Inflammatory macrophage (primary cell): ENCODE data around the gene ITPR3.

Experiments used
- DNase-seq, 2 donors: peaks; one replicate each; pipeline ENCODE4 v3.0.0-alpha.2; 2020 to 2022

The ITPR3 gene

DNA sequence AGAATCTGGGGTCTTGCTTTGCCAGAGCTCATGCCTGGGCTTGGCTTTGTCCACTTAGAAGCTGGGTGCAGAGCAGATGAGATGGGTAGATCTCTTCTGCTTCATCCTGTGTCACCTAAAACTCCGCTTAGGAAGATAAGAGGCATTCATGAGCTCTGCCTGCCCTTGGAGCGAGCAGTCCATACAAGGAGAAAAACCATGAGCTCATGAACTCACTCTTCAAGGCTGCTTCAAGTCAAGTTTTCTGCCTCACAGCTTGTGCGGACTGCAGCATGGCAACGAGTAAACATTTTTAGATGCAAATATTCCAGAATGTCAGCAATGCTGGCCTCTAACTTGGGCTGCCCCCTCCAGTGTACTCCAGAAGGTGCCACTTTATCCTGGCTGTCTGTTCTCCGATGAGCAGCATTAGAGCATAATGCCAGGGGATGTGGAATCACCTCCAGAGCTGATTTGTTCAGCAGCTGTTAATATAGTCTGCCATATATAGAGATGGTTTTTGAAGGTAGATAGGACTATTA, 101.0 kb downstream of the ITPR3 start:
- no peak for DNase-seq

DNA sequence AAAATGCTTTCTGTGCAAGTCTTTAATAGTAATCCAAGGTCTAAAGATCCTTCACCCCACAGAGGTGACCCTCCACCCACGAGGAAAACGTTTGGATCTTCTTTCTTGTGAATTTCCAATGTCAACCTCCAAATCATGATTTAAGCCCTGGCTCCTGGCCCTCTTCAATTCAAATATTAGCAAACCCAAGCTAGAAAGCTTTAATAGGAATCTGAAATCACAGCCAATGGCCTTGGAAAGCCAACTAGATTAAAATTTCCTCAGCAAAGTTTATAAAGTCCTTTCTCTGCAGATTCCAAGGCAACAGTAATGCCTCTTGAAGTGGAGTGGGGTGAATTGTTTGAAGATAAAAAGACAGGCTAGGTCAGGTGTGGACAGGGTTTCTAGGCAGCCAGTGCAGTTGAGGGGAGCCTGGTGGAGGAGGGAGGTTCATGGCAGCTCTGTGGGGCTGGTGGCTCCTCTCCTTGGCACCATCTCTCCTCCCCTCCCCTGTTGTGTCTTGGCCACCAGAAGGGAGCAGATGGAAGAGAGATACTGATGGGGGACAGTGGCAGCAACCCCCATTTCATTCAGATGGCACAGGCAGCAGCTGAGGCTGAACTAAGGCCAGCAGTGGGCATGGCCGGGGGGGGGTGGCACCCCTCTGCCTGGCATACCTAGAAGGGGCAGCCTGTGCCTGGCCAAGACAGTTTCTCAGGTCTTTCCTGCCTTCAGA, 102.4 kb downstream of the ITPR3 start:
- no peak for DNase-seq

DNA sequence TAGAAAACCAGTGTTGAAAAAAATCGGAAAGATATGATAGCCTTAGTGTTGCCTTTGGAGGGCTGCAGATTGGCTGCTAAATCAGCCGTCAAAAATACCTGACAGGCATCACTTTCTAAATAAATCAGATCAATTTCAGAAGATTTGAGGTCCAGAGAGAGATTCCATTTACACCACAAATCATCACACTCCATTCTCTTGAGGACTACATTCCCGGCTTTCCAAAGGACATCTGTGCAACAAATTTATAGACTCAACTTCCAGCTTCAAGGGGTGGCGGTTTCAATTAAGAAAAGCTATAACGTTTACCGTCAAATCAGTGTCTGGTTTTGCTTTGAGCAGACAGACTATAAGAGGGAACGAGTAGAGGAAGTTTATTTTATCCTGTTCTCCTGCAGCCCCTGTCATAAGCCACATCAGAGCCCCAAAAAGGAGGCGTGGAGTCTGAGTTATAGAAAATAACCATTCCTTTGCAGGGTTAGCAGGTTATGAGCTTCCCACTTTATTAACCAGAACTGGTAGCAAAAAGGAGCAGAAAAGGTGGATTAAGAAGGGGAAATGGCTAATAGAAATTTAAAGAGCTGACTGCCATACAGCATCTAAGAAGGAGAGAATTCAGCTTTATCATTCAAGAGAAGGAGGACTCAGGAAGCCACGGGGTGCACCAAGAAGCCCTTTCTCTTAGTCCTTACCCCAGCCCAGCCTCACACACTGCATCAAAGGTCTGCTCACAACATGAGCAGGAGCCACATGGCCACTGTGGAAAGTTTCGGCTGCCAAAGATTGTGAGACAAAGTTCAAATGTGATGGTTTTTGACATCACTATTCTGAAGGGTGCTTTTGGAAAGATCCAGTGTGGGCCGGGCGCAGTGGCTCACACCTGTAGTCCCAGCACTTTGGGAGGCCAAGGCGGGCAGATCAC, 103.2 kb downstream of the ITPR3 start:
- DNase-seq = no peak

DNA sequence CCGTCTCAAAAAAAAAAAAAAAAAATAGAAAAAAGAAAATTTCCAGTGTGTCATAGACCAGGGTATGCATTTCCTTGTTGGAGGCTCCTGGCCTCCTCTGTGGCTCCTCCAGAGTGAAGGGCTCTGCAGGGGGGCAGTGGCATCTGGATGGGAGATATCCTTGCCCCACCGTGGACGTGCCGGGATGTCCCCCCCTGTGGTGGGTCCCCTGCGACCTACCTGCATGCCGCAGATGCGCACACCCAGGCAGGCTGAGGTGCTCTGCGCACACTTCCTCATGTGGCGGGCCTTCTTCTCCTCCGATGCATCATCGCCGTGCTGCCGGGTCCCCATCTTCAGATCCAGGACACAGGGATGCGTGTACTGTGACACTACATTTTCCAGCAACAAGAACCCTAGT, 104.1 kb downstream of the ITPR3 start:
- DNase-seq = no peak

DNA sequence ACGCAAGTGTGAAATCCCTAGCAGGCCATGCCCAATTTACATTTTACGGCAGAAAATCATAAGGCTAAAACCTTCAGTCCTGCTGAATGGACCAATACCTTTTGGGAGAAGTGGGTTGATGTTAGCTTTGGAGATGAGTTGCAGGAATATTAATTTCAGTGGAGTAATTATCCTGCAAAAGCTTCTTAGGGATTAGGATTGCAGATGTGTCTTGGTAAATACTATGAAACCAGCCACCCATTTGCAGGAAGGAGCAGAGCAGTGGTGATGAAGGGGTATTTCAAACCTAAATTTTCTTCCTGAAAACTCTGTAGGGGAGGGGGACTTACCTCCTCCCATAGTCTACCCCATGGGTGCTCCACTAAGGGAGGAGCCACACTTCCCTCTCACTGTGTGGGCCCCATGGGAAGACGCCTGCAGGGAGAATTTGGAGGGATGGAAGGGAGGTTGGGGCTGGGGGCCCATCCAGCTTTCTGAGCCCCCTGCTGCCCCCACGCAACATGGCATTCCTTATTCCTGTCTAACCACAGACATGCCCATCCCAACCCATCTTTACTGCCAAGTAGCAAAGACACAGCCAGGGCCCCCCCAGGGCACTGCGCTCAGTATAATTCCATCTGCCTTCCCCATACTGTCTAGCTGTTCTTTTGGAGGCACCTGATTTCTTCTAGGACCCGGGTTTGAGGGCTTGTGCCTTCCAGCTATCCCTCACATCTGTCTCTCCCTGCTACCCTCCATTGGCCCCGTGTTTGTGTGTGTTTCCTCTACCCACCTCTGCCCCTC, 105.0 kb downstream of the ITPR3 start:
- no peak for DNase-seq

DNA sequence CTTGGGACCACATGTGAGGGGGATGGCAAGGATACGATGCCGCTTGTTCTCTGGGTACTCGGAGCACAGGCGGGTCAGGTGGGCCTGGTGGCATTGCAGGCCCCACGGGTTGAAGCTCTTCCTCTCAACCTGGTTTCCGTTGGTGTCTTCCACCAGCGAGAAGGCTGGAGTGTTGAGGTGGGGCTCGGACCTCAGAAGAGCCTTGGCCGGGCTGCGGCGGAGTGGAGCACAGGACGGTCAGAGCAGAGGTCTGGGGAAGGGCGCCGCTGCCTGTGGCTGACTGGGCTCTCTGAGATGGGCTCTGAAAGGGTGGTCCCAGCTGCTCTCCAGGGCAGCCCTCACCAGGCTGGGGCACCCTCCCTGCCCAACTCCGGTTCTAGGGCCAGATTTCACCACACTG, 105.6 kb downstream of the ITPR3 start:
- no peak for DNase-seq

DNA sequence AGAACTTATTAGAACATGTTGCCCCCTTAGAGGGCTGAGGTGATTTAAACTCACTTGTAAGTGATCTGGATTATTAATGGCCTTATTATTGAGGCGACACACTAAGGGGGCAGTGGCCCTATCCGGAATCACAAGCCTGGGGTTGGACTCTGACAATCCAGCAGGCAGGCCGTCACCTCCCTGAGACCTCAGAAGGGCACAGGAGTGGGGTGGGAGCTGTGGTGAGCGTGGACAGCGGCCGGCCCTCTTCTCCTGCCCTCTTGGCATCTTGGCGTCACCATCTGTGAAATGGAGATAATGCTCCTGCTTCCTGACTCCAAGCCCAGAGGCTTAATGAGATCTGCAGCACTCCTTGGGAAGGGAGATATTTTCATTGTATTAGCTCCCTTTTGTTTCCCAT, 106.0 kb downstream of the ITPR3 start:
- DNase-seq = no peak

DNA sequence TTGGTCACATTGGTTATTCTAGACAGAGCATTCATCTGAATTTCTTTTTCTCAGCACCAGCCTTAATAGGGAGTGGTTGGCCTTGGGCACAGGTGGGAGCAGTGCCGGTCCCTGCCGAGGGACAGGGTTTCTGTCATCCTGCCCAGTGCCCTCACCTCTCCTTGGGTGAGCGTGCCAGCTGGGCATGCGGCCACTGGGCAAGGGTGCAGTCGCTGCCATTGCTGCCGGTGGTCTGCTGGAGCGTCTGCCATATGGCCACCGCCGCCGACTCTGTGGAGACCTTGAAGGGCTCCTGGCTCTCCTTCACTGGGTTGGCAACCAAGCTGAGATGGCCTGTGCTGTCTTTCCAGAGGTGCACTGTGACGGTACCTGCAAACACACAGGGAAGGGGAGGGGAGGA, 106.8 kb downstream of the ITPR3 start:
- DNase-seq = no peak

DNA sequence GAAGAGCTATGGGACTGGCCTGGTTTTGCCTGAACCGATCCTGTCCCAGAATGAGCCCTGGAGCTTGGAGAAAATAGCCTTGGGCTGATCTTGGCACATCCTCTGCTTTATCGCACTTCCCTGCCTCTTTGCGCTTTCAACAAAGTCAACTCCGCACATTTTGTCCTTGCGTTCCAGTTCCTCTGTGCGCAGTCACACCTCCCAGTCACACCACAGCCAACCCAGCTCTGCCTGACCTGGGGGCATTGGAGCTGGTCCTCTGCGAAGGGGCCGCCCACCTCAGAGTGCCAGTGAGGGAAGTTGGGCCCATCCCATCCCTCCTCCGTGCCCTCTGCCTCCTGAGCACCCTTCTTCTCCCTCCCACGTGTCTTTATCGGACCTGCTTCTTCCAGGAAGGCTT, 107.3 kb downstream of the ITPR3 start:
- no peak for DNase-seq

DNA sequence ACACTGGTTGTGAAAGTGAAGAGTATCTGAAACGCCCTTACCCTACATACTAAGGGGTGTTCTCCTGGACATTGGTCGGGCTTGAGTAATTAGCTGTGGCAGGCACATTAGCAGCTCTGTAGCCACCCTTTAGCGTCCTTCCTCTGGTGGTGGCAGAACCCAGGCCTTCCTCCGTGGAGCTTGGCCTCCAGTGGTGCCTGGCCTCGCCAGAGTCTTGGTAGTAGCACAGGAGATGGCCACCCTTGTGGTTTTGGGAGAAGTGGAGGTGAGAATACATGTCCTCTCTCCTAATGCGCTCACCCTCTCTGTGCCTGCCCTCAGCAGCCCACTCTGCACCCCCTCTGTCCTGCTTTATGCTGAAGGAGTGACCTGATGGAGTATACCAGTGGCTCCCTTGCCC, 107.9 kb downstream of the ITPR3 start:
- no peak for DNase-seq

DNA sequence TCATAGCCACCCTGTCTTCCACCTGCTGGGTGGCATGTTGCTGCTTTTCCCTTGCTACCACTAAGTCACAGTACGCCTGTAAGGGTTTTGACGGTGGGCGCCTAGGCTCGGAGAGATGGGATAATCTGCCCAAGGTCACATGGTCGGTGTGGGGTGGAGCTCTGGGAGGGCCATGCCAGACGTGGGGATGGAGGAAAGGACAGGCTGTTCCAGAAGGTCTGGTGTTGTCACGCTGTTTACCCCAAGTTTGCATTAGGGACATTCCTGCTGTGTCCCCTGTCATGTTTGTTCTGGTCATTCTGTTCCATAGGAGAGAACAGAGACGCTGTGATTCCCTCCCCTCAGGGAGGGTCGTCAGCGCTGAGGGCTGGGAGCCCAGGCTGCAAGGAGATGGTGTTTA, 109.5 kb downstream of the ITPR3 start:
- no peak for DNase-seq

DNA sequence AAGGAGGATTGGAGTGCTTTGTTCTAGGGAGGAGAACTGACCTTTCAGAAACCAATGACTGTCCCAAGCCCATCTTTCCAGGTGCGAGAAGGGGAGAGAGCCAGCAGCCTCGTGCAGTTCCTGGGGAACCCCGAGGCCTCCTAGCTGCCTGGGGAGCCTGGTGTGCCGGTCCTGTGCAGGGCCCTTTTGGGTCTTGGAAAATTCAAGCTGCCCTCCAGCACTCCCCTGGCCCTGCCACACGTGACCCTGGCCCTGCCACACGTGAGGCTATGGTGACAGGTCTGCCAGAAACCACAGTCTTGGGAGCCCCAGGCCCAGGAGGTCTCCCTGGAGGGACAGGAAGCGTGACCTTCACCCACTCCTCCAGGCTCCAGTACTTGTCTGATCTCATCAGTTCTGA, 109.9 kb downstream of the ITPR3 start:
- no peak for DNase-seq

DNA sequence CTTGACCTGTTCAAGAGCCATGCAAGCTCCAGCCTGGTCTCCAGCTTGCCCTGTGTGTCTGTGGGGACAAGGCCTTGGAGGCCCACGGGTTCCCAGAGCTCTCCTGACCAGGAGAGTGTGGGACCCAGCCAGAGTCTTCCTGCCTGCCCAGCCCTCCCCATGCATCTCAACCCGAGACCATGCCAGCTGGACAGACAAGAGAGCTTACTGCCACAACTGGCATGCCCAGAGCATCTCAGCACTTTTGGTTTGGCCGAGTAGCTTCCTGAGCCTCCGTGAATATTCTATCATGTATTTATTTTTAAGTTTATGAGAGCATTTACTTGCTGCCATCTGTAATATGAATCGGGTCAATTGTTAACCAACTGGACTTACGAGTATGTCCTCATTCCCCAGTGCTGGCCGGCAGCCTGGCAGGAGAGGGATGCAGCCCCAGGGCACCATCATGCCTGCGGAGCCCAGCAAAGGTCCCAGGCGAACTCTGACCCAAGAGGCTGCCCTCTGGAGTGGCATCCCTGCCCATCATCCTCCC, 110.7 kb downstream of the ITPR3 start:
- no peak for DNase-seq

DNA sequence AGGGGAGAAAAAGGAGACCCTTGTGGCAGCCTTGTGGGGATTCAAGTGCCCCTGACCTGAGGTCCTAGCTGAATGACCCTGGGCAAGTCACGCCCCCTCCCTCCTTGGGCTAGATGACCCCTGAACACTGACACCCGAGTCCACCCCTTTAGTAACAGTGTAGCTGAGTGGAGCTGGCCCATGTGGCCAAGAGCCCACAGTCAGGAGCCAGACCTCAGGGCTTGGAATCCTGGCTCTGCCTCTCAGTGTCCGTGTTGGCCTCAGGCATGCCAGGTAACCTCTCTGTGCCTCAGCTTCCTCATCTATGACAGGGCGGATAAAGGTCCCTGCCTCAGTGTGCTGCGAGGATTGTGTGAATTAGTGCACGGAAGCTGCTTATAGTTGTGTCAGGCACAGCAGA, 111.3 kb downstream of the ITPR3 start:
- DNase-seq = no peak

DNA sequence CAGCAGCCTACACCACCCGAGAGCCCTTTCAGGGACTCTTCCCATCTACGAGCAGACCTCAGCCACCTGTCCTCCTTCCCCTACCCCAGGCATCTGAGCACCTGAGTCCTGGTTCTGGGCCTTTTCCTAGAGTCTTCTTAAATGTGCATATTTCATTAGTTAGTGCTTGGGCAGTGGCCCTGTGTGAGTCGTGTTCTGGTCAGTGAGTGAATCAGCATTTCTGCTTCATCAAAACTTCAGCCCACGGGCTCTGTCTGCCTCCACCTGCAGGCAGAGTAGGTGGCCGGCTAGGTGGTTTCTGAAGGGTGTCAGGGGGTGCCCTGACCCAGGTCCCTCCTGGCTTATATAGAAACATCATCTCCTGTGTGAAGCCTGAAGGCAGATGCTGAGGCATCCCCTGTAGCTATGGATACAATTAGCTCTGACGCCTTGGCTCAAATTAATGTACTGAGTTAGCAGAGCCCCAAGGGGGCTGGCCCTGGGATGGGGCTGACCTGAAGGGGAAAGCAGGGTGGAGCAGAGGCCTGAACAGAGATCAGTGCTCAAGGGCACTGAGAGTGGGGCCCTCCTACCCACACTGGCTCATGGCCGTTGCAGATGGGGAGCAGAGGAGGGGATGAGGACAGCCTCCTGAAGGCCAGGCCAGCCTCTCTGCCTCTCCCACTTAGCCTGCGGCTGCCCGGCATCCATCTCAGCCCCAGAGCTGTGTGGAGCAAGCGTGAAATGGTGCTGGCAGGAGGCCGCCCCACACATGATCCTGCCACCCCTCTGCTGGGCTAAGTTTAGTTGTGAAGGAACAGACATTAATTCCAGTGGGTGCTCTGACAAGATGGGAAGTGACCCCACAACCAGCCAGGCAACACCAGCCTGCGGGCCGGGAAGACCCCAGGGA, 111.9 kb downstream of the ITPR3 start:
- no peak for DNase-seq

DNA sequence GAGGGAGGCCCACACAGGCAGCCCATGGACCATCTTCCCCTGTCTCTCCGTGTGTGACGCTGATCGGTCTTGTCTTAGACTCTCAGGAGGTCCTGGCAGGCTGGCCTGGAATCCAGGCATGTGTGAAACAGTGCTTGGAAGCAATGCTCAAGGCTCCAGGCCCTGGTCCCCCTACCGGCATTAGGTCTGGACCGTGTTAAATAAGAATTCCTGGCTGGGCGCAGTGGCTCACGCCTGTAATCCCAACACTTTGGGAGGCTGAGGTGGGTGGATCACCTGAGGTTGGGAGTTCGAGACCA, 112.5 kb downstream of the ITPR3 start:
- DNase-seq = no peak

DNA sequence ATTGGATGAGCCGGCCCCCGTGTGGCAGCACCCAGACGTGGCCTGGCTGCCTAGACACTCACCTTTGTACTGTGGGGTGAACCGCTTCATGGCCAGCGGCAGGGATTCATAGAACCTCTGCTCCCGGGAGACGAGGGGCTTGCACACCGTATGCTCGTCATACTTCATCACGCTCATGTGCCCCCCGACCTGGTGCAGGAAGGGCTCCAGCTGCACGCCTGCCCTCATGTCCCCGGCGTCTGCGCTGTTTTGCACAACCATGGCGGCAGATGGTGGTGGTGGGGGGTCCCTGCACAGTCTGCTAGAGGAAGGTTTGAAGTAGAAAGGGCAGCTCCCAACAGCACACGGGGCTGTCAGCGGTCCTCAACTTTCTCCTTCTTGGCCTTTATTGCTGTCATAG, 114.1 kb downstream of the ITPR3 start:
- DNase-seq = no peak

DNA sequence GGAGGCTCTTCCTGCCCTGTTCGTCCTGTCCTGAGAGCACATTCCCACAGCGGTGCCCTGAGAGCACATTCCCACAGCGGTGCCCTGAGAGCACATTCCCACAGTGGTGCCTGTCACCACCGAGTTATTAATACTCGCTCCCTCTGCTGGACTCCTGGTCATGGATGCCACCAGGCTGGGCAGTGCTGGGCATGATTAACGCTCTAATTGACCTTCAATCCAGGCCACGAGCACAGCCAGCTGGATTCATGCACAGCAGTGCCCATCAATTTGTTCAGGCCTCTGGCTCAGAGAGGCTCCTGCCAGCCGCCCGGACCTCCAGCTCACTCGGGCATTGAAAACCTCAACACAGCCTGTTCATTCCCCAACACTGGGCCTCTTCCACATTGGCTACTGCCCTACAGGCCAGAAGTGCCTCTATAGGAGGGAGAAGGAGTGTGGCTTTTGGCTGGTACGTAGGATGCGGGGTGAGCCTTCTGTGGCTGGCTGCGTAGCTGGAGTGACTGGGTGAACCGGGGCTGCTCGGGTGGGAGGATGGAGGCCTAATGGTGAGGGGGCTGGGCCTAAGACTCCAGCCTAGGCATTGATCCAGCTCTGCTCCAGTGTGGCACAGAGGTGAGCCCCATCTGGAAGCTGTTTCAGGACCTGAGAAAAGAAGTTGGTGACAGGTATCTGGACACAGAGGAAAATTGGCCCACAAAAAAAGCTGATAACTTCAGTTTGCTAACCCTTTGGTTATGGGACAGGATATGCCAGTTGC, 116.3 kb downstream of the ITPR3 start:
- no peak for DNase-seq

DNA sequence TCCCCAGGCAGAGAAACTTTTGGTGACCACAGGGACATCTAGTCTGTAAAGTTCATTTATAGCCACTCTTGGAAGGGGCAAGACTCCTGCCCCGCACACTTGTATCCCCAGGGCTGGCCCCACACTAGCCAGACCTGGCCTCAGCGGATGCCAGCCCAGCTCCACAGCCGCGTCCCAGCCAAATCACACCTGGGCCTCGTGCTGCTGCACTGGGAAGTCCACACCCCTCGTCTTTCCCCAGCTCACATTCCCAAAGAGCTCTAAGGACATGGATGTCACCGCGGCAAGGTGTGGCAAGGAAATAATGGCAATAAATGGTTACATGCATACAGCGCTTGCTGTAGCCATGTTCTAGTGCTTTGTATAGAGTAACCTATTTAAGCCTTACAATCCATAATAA, 117.0 kb downstream of the ITPR3 start:
- no peak for DNase-seq

DNA sequence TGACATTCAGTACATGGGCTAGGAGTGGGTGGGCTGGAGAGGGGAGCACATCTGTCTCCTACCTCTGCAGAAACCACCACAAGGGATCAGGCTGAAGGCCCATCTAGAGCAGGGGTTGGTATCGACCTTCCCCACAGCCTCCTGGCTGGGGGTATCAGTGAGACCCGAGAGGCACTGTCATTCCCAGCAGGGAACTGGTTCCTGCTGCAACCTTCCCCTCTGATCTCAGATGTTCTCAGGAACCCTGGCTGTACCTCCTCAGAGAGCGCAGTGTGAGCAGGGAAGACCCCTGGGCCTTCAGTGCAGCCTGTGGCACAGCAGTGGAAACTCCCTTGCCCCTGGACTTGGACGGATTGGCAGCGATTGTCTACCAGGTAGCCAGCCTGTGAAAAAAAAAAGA, 117.8 kb downstream of the ITPR3 start:
- DNase-seq = no peak

DNA sequence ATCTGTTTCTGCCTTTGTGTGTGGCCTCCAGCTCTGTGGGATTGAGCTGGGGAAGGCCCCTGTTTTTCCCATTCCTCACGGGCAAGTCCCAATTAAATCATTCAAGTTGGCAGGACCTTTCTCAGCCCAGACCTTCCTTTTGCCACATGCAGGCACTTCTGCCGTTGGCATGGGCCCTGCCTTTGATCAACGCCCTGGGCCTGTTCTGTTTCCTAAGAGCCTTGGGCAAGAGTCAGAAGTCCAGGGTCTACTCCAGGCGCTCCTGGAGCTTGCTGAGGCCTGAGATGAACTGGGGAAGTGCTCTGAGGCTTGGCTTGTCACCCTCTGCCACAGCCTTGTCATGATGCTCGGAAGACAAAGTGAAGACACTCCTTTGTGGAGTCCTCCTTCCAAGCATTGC, 118.4 kb downstream of the ITPR3 start:
- no peak for DNase-seq
